HG02763 (cell line): ENCODE results near the gene TTLL5.

Experiments used
- ATAC-seq: cut with Tn5 transposase; IDR thresholded peaks from one replicate; pipeline ENCODE4 v1.9.1; 2021; ENCODE audit warnings: mild to moderate bottlenecking, moderate library complexity; ENCODE audit not compliant: unreplicated experiment

The TTLL5 gene

DNA sequence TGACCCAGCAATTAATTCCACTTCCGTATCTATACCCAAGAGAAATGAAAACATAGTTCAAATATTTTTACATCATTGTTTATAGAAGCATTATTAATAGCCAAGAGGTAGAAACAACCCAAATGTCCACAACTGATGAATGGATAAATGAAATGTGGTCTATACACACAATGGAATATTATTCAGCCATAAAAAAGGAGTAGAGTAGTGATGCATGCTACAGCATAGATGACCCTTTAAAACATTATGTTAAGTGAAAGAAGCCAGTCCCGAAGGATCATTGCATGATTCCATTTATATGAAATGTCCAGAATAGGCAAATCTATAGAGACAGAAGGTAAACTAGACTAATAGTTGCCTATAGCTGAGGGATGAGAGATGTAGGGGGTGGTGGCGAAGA, 291.4 kb downstream of the TTLL5 start:
- ATAC-seq, result no peak

DNA sequence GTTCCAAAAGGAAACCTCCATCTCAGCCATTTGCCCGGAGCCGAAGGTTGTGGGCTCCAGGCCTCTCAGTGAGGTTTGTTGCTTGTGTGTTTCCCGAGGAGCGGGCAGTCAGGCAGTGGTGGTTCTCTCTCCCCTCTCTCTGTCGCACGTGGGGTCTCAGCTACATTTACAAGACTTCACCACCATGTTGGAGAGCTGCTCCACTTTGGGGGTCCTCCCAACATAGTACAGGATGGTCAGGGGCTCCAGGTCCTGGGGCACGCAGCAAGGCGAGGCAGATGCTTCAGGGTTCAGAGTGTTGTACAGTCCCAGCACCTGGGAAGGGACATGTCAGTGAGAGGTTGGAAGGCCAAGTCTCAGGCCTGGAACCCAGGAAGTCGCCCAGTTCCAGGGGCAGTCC, 298.0 kb downstream of the TTLL5 start:
- no peak for ATAC-seq

- ATAC-seq, result no peak
Measured at GRCh38 chr14:75960231-75960630, 299.2 kb downstream of the TTLL5 start.

GRCh38 chr14:75961662-75962061, 300.6 kb downstream of the TTLL5 start:
- ATAC-seq, result no peak

- ATAC-seq, result no peak
Measured at GRCh38 chr14:75967866-75968265, 306.8 kb downstream of the TTLL5 start.

- no peak for ATAC-seq
Measured at GRCh38 chr14:75968456-75968855, 307.4 kb downstream of the TTLL5 start.

- no peak for ATAC-seq
Measured at GRCh38 chr14:75969126-75969525, 308.1 kb downstream of the TTLL5 start.

- no peak for ATAC-seq
Measured at GRCh38 chr14:75969891-75970290, 308.8 kb downstream of the TTLL5 start.

- ATAC-seq, result no peak
Measured at GRCh38 chr14:75970989-75971388, 309.9 kb downstream of the TTLL5 start.

DNA sequence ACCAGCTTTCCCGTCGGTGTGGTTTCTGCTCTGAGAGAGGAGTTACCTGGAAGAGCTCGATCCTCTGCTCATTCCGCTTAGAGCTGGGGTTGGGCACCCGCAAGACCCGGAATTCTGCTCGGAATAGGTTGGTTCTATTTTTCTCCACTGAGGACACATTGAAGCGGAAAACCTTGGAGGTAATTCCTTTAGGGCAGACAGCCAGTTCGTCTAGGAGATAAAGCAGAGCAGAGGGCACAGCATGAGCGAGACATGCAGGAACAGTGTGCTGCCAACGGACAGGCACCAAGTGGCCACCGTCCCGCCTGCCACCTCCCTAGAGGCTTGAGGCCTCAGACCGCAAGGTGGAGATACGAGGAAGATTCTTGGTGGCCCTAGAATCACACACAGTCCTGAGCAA, 310.5 kb downstream of the TTLL5 start:
- no peak for ATAC-seq

DNA sequence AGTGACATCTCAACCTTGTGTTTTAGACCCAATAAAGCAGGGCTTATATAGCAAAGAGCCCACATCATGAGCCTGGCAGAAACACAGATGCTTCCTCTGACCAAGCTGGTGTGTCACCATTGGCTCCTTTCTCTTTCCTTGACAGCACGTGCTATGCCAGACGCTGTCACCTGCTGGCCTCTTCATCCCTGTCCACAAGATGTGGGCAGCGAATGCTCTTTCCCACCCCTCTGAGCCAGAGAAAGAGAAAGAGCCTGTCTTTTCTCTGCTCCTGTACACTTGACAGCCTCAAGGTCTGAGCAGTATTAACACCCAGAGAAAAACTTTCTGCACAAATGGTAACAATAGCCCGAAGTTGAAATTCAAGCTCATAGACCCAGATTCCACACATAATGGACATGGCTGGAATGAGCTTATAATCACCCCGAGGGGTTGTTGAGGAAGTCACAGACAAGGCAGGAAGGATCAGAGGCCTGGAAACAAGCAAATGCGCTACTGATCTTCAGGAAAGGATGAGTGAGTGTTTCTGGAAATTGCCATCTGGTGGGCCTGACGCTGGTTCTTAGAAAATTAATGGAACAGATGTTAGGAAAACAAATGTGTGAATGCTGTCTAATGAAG, 311.9 kb downstream of the TTLL5 start:
- ATAC-seq, result no peak

DNA sequence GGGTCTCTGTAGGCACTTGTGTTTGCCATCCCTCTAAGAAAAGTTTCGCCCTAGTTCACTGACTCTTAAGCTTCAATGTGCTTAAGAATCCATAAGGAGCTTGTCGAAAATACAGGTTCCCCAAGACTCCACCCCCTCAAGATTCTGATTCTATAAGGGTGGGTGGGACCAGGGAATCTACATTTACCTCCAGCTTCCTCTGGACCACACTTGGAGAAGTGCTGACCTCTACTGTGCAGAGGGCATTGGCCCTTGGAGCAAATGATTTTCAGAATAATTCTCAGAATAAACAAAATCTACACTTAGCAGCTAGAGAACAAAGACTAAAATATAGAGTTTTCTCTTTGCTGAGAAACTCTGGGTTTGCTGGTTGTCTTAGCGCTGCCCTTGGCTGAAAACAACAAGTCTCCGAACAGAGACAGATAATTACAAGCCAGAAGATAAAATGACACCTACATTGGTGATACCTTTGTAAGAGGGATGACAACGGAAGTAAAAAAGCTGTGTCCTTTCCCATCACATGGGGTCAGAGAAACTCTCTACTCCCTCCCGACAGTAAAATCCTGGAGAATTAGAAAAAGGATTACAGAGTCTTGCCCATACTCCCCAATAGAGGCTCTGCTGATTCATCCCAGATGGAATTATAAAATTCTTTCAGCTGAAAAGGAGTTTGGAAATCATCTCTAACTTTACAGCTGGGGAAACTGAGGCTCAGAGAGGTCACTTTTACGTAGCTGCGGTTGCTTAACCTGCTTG, 316.0 kb downstream of the TTLL5 start:
- ATAC-seq, result no peak

- ATAC-seq, result no peak
Measured at GRCh38 chr14:75977582-75977943, 316.5 kb downstream of the TTLL5 start.

- no peak for ATAC-seq
Measured at GRCh38 chr14:75978249-75978731, 317.2 kb downstream of the TTLL5 start.

DNA sequence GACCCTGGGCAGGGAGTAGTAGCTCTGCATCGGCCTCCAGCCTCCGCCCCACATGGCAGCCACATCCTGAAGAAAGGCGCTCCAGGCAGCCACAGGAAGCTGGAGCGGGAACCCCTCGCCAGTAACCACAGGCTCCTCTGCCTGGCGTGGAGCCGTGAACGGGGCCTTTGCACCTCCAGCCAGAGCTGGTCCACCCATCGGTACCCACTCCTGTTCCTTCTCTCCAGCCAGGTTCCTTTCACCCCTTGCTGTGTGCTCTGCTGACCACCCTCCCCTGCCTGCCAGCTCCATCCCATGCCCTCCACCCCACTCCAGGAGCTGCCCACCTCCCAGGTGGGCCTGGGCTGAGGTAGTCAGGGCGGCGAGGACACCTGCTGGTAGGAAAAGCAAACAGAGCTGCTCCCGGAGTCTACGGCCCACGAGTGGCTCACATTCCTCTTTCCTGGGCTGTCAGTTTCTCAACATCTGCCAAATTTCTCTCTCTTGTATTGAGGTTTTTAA, 318.1 kb downstream of the TTLL5 start:
- no peak for ATAC-seq

GRCh38 chr14:75979648-75980565, 318.9 kb downstream of the TTLL5 start:
- no peak for ATAC-seq

- ATAC-seq, result no peak
Measured at GRCh38 chr14:75980856-75981255, 319.8 kb downstream of the TTLL5 start.

GRCh38 chr14:75981426-75982265, 320.6 kb downstream of the TTLL5 start, which contains the start of gene TGFB3:
TSS of gene TGFB3 (minus strand) at chr14:75981995. CDS start at chr14:75980893, 1,102 bp downstream.
- ATAC-seq, result no peak

GRCh38 chr14:75982266-75983018, 321.4 kb downstream of the TTLL5 start:
- ATAC-seq, result no peak

DNA sequence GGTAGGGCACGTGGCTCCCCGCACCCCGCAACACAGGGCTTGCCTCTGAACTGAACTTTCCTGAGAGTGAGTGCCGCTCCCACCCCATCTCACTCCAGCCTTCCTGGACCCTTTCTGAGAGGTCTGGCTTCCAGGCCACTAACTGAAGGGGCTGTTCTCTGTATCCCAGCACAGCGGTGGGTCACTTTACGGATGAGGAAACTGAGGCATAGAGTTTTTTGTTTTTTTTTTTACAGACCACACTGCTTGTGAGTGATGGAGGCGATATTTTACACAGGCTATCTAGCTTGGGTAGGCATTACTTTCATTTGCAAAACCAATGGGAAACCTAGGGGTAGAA, 321.9 kb downstream of the TTLL5 start:
- no peak for ATAC-seq
